ENCODE results near the gene KIRREL2. TPM values are rescaled to one million over a fixed set of nuclear protein-coding genes. Genes with fewer than 3 reads are reported as not detected.

Gene KIRREL2
- total and polyA plus RNA-seq, 2 donors (not counting 1 experiment from before 2014, with no cell fraction given): not detected

DNA sequence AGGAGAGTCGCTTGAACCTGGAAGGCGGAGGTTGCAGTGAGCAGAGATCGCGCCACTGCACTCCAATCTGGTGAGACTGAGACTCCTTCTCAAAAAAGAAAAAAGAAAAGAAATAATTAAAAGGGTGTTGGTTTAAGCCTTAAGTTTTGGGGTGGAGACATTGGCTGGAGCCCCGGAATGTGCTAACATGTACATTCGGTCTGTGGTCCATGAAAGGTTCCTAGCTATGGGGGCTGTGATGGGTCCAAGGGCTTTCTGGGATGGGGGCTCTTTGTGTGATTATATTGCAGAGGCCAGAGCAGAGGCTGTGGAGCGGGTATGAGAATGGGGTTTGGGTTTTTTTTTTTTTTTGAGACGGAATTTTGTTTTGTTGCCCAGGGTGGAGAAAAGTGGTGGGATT, 29.2 kb downstream of the KIRREL2 start:
- Histone ChIP-seq H3K79me2 (ENCODE audit: control insufficient read depth, insufficient read depth, low read length) (peaks cover under 1% of the 10 kb centered on the region), H3K27ac (ENCODE audit: low read length in 2 of 2) (no peak overlapping the region), H3K9ac (ENCODE audit: low read length) (no peak overlapping the region), H3K4me2 (replicated peaks; ENCODE audit: low read depth, low read length, poor library complexity, severe bottlenecking) (no peak overlapping the region), H3K9me3 (ENCODE audit: control extremely low read depth in 1 of 3, control insufficient read depth in 2 of 3, insufficient read depth in 1 of 3, low read length in 2 of 3) (no peaks in the 10 kb centered on the region), H3K36me3 (replicated peaks in 1 of 2; ENCODE audit: control extremely low read depth in 1 of 2, control insufficient read depth in 1 of 2, extremely low read depth in 1 of 2, insufficient read depth in 2 of 2, low read length in 1 of 2) (peaks cover 4 to 45% of the 10 kb centered on the region in 2 experiments), H3K4me1 (ENCODE audit: control insufficient read depth in 2 of 2, insufficient read depth in 2 of 2, low read length in 2 of 2) (peaks cover 4% of the 10 kb centered on the region in 2 donors), H3K4me3 (ENCODE audit: control extremely low read depth in 1 of 5, extremely low read depth in 1 of 5, insufficient read depth in 1 of 5, low read depth in 2 of 5, low read length in 4 of 5) (no peak overlapping the region), H4K20me1 (ENCODE audit: control insufficient read depth, insufficient read depth, low read length, poor library complexity, severe bottlenecking) (peaks cover 50% of the 10 kb centered on the region), H3K27me3 (replicated peaks in 1 of 4; ENCODE audit: control extremely low read depth in 1 of 4, control insufficient read depth in 3 of 4, insufficient read depth in 4 of 4, low read length in 3 of 4) (no peaks in the 10 kb centered on the region), H2AFZ (ENCODE audit: insufficient read depth, low read depth, low read length, poor library complexity, severe bottlenecking) (no peak overlapping the region)
- TF ChIP-seq EZH2 (IDR thresholded peaks at IDR 0.05; ENCODE audit: borderline replicate concordance, insufficient read depth, low read depth, low read length, poor library complexity, severe bottlenecking) (no peak), CTCF (IDR thresholded peaks at IDR 0.05) (no peak)
- Mint-ChIP-seq H3K27ac (no peak overlapping the region), H3K9me3 (ENCODE audit: insufficient read depth) (no peaks in the 10 kb centered on the region), H3K4me1 (peaks cover 17% of the 10 kb centered on the region), H3K27me3 (no peaks in the 10 kb centered on the region), H3K4me3 (no peak overlapping the region)
- peak; percentile 61 for DNase-seq
- intact Hi-C loops (cut with micrococcal nuclease): no loop called here
- CTCF ChIA-PET: interaction anchor here (0.8 to 1.4 kb wide), 3 partner anchors 46 to 193 kb away, joined by 3 to 4 read pairs (median 4); no protein-coding TSS in a partner anchor
- 100% methylated on average over 4 of the region's 8 CpGs for WGBS (ENCODE audit: insufficient coverage)
- POLR2A ChIA-PET: no interaction called here
- no peak for ATAC-seq (ENCODE audit: low read depth)

DNA sequence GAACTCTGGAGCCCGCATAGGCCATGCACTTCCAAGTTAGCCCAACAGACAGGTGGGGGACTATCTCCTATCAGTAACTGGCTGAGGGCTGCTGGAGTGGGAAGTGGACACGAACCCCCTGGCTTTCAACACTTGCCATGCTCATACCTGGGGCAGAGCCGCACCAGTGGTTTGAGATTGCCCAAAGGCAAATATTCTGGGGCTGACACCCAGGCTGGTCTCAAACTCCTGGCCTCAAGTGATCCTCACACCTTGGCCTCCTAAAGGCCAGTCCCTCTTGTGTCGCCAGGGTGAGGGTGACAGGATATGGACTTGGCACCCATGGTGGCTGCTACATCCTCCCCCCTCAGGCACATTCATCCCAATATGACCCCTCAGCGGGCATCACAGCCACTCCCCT, 30.5 kb downstream of the KIRREL2 start:
- no peak overlapping the region for H3K27ac Mint-ChIP-seq
- Histone ChIP-seq H4K20me1 (ENCODE audit: control insufficient read depth, insufficient read depth, low read length, poor library complexity, severe bottlenecking) (peaks cover 62% of the 10 kb centered on the region), H3K27ac (ENCODE audit: low read length in 2 of 2) (no peak overlapping the region), H3K4me1 (ENCODE audit: control insufficient read depth in 2 of 2, insufficient read depth in 2 of 2, low read length in 2 of 2) (peaks cover 3 to 4% of the 10 kb centered on the region in 2 donors), H3K4me2 (replicated peaks; ENCODE audit: low read depth, low read length, poor library complexity, severe bottlenecking) (no peak overlapping the region), H3K36me3 (replicated peaks in 1 of 2; ENCODE audit: control extremely low read depth in 1 of 2, control insufficient read depth in 1 of 2, extremely low read depth in 1 of 2, insufficient read depth in 2 of 2, low read length in 1 of 2) (peaks cover 6 to 55% of the 10 kb centered on the region in 2 experiments), H3K9ac (ENCODE audit: low read length) (no peak overlapping the region), H3K4me3 (ENCODE audit: control extremely low read depth in 1 of 5, extremely low read depth in 1 of 5, insufficient read depth in 1 of 5, low read depth in 2 of 5, low read length in 4 of 5) (no peak overlapping the region), H3K79me2 (ENCODE audit: control insufficient read depth, insufficient read depth, low read length) (peaks cover 2% of the 10 kb centered on the region), H2AFZ (ENCODE audit: insufficient read depth, low read depth, low read length, poor library complexity, severe bottlenecking) (no peak overlapping the region), H3K27me3 (replicated peaks in 1 of 4; ENCODE audit: control extremely low read depth in 1 of 4, control insufficient read depth in 3 of 4, insufficient read depth in 4 of 4, low read length in 3 of 4) (no peaks in the 10 kb centered on the region), H3K9me3 (ENCODE audit: control extremely low read depth in 1 of 3, control insufficient read depth in 2 of 3, insufficient read depth in 1 of 3, low read length in 2 of 3) (no peaks in the 10 kb centered on the region)
- H3K4me3 Mint-ChIP-seq: no peak overlapping the region
- DNase-seq: peak; percentile 66
- TF ChIP-seq EZH2 (IDR thresholded peaks at IDR 0.05; ENCODE audit: borderline replicate concordance, insufficient read depth, low read depth, low read length, poor library complexity, severe bottlenecking): no peak
- TF ChIP-seq CTCF (IDR thresholded peaks at IDR 0.05): no peak
- intact Hi-C loops (cut with micrococcal nuclease): no loop called here
- ChIA-PET CTCF (interaction anchor here (0.7 kb wide), 1 partner anchor 57 kb away, joined by 5 read pairs; no protein-coding TSS in a partner anchor), POLR2A (no interaction called here)
- peaks cover 15% of the 10 kb centered on the region for H3K4me1 Mint-ChIP-seq
- WGBS (ENCODE audit: insufficient coverage): 97% methylated on average over 3 of the region's 5 CpGs
- no peak for ATAC-seq (ENCODE audit: low read depth)
- H3K9me3 Mint-ChIP-seq (ENCODE audit: insufficient read depth): no peaks in the 10 kb centered on the region
- no peaks in the 10 kb centered on the region for H3K27me3 Mint-ChIP-seq

All from B cell (primary cell).